Measurements from ENCODE around the gene JPH3.

The JPH3 gene

GRCh38 chr16:87648236-87648635 lies 45.9 kb downstream of the JPH3 start:
- DNase-seq (ENCODE audit: insufficient read length, low spot score) (no peak), FAIRE-seq (no peak)

- DNase-seq (ENCODE audit: insufficient read length, low spot score), result no peak
- FAIRE-seq, result no peak
Measured at GRCh38 chr16:87648698-87649487, 46.6 kb downstream of the JPH3 start.

DNA sequence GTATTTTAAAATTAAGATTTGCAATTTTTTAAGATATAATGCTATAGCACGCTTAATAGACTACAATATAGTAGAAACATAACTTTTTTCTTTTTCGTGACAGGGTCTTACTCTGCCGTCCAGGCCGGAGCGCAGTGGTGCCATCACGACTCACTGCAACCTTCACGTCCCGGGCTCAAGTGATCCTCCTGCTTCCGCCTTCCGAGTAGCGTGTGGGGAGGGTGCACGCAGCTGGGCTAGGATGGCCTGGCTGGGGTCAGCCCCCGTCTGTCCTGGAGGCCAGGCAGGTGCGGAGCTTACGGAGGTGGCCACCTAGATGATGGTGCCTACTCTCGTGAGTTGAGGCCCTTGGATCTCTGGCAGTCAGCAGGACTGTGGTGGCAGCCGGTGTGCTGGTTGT lies 50.1 kb downstream of the JPH3 start:
- FAIRE-seq (no peak), DNase-seq (ENCODE audit: insufficient read length, low spot score) (no peak)

DNA sequence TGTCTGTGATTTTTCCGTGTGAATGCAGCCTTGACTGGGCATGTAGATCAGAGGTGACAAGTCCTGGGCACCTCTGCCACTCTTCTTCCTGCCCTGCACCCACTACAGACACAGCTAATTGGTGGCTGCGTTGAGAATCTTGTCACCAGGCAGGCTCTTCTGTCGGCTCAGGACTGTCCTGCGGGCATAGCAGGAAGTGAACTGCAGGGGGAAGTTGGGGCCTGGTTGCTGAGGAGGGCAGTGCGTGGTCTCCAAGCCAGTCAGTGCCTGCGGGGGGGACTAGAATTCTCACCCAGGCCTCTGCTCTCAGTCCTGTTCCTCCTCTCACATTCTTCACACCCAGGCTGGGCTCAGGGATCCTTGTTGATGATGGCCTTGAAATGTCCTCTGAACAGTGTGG lies 50.5 kb downstream of the JPH3 start:
- FAIRE-seq (no peak), DNase-seq (ENCODE audit: insufficient read length, low spot score) (no peak)

DNA sequence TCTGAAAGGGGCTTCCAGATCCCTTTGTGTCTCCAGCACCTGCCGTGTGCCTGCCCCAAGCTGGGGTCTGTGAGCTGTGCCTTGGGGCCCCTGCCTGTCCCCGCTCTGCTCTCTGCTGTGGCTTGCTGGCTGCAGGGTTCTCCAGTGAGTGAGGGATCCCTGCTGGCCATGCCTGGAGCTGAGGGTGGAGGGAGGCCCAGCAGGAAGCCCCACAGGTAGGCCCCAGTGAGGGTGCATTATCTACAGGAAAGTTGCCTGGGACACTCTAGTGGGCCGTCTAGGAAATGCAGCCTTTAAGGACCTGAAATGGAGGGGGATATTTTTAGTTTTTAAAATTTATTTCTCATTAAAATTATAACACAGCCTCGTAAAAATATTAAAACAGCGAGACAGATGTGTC lies 50.9 kb downstream of the JPH3 start:
- FAIRE-seq, result no peak
- DNase-seq (ENCODE audit: insufficient read length, low spot score), result peak; percentile 54

DNA sequence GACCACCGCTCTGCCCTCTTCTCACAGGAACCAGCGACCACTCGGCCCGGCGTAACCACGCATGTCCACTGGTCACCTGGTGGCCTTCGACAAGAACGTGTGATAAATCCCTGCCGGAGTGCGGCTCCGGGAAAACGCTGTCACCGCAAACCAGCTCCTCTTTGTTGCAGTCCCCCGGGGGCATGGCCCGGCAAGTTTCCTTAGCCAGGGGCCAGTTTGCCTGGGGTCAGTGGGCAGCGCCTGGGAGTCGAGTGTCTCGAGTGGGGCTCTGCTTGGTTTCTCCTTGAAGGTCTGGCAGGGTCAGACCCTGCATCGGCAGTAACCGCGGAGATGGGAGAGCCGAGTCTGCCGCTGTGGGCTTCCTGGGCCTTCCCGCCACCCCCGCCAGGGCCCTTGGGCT lies 52.5 kb downstream of the JPH3 start:
- no peak for DNase-seq (ENCODE audit: insufficient read length, low spot score)
- no peak for FAIRE-seq

- FAIRE-seq (no peak), DNase-seq (ENCODE audit: insufficient read length, low spot score) (no peak)
Measured at GRCh38 chr16:87656328-87656727, 54.0 kb downstream of the JPH3 start.

- peak; percentile 82 for FAIRE-seq
Measured at GRCh38 chr16:87657621-87658192, 55.4 kb downstream of the JPH3 start.

DNA sequence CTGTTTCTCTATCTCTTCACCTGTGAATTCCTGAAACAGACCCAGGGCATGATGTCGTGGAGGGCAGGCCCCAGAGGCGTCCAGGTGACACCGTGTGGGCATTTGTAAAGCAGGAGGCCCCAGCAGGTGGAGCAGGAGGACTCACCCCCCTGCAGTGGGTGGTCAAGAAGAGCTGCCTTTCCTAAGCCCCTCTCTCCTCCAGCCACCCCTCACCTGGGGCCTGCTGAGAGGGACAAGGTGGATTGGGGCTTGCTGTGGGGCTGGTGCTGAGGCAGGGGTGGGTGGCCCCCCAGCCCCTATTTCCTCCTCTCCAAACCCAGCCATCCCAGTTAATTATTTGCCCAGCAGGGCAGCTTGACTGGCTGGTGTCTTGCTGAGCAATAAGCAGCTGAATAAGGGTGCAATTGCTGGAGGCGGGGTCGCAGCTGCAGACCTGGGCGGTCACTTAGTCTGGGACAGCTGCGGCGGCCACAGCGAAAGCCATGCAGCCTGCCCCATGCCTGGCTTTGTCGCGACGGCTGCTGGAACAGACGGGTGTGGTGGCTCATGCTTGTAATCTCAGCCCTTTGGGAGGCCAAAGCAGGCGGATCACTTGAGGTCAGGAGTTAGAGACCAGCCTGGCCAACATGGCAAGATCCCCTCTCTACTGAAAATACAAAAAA lies 56.4 kb downstream of the JPH3 start:
- FAIRE-seq, result no peak
- no peak for DNase-seq (ENCODE audit: insufficient read length, low spot score)

More at GRCh38 chr16:87657621-87658192, 55.4 kb downstream of the JPH3 start:
- no peak for DNase-seq (ENCODE audit: insufficient read length, low spot score)

GRCh38 chr16:87661561-87661960 lies 59.3 kb downstream of the JPH3 start:
- no peak for DNase-seq (ENCODE audit: insufficient read length, low spot score)
- no peak for FAIRE-seq

GRCh38 chr16:87662254-87663204 lies 60.2 kb downstream of the JPH3 start:
- DNase-seq (ENCODE audit: insufficient read length, low spot score) (no peak), FAIRE-seq (no peak)

- DNase-seq (ENCODE audit: insufficient read length, low spot score), result no peak
Measured at GRCh38 chr16:87664792-87665191, 62.5 kb downstream of the JPH3 start.

DNA sequence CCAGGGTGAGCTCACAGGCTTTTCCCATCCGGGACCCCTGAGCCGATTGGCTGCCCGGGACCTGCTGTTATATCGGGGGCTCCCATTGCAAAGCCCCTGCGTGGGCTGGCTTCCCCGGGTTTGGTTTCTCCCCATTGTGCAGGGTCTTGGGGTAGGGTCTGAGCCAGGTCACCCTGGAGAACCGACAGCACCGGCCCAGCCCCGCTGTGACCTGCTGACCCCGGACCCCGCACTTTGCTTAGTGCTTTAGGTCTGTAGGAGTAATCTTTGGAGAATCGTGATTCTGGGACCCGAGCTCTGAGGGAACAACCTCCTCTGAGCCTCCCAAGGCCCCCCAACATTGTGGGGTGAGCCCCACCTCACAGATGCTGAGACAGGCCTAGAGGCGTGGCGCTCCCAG lies 62.9 kb downstream of the JPH3 start:
- FAIRE-seq (no peak), DNase-seq (ENCODE audit: insufficient read length, low spot score) (no peak)

More at GRCh38 chr16:87664792-87665191, 62.5 kb downstream of the JPH3 start:
- FAIRE-seq, result no peak

DNA sequence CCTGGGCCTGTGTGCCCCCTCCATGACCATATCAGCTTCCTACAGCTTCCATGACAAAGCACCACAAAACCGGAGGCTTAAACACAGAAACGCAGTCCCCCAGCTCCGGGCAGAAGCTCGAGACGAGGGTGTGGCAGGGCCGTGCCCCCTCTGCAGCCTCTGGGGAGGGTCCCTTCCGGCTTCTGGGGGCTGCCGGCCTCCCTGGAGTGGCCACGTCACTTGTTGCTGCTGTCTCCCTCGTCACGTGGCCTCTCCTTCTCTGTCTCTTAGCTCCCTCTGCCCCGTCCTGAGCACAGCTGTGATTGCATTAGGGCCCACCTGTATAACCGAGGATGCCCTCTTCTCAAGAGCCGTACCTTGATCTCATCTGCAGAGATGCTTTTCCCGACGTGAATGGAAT lies 64.6 kb downstream of the JPH3 start:
- no peak for FAIRE-seq
- DNase-seq (ENCODE audit: insufficient read length, low spot score), result no peak

GRCh38 chr16:87667443-87667842 lies 65.1 kb downstream of the JPH3 start:
- DNase-seq (ENCODE audit: insufficient read length, low spot score) (no peak), FAIRE-seq (no peak)

- DNase-seq (ENCODE audit: insufficient read length, low spot score) (no peak), FAIRE-seq (no peak)
Measured at GRCh38 chr16:87667946-87668345, 65.6 kb downstream of the JPH3 start.

- FAIRE-seq (no peak), DNase-seq (ENCODE audit: insufficient read length, low spot score) (no peak)
Measured at GRCh38 chr16:87669672-87670071, 67.4 kb downstream of the JPH3 start.

GRCh38 chr16:87671221-87671620 lies 68.9 kb downstream of the JPH3 start:
- no peak for FAIRE-seq
- DNase-seq (ENCODE audit: insufficient read length, low spot score), result no peak

DNA sequence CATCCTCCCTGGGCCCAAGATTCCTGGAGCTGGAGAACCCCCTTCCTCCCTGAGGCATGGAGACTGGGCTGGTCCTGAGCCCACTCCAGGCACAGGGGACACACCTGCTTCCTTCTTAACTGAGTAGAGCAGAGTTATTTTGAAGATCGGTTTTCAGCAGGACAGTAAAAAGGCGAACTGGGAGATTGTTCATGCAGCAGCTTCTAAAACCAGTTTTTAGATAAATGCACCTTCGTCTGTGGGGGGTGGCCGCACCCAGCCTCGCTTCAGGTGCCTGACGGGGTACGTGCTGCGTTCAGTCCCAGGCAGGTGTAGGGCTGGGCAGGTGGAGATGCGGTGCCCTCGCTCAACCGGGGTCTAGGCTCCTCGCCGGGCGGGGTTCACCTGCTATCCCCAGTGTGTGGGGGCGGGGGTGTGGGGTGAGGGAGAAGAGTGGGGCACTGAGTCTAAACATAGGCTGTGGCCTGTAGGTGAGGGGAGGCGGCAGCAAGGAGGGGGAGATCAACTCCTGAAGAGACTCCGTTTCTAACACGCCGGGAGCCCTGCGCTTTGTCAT lies 69.5 kb downstream of the JPH3 start:
- FAIRE-seq (no peak), DNase-seq (ENCODE audit: insufficient read length, low spot score) (no peak)

GRCh38 chr16:87674419-87674818 lies 72.1 kb downstream of the JPH3 start:
- no peak for DNase-seq (ENCODE audit: insufficient read length, low spot score)
- no peak for FAIRE-seq
